Upper lobe of left lung (tissue), 4 donors: ENCODE data around the gene OTOGL.

Experiments
- CTCF ChIP-seq, 6 experiments: fragments of 450-650 bp in 4 of 6; fragments of 200-600 bp in 2 of 6; sonication (generic) in 2 of 6; IDR thresholded peaks; one replicate each; pipeline ENCODE4 v1.5.1; 2016 to 2019; ENCODE audit warnings: antibody characterized with exemption in 6 of 6
- POLR2A ChIP-seq, 4 donors: fragments of 450-650 bp; IDR thresholded peaks; one replicate each; pipeline ENCODE4 v1.5.1; 2016 to 2017; ENCODE audit warnings: antibody characterized with exemption in 4 of 4, mild to moderate bottlenecking in 2 of 4

- TF ChIP-seq POLR2A (IDR thresholded peaks at IDR 0.05) (no peak), CTCF (IDR thresholded peaks at IDR 0.05) (no peak)
These were observed 51.8 kb downstream of the OTOGL start for GRCh38 chr12:80151131-80151530.
